DOHH2 (cell line): ENCODE measurements around the gene FHL1.

Experiments used
- EZH2phosphoT487 ChIP-seq: fragments of 200-600 bp; sonication (generic); IDR thresholded peaks from 2 replicates; pipeline ENCODE4 v1.6.1; 2017; ENCODE audit warnings: borderline replicate concordance, mild to moderate bottlenecking, antibody characterized with exemption, low read length, moderate library complexity, mixed read lengths
- TF ChIP-seq, protein P1 (sequence below): fragments of 200-600 bp; sonication (generic); IDR thresholded peaks from one replicate; pipeline ENCODE4 v1.5.1; 2014; ENCODE audit warnings: antibody characterized with exemption, mild to moderate bottlenecking, low read depth, low read length; ENCODE audit not compliant: poor library complexity, severe bottlenecking

GRCh38 chrX:136214551-136214950 lies 67.2 kb downstream of the FHL1 start:
- no peak for TF ChIP-seq EZH2phosphoT487
- TF ChIP-seq, protein P1, sequence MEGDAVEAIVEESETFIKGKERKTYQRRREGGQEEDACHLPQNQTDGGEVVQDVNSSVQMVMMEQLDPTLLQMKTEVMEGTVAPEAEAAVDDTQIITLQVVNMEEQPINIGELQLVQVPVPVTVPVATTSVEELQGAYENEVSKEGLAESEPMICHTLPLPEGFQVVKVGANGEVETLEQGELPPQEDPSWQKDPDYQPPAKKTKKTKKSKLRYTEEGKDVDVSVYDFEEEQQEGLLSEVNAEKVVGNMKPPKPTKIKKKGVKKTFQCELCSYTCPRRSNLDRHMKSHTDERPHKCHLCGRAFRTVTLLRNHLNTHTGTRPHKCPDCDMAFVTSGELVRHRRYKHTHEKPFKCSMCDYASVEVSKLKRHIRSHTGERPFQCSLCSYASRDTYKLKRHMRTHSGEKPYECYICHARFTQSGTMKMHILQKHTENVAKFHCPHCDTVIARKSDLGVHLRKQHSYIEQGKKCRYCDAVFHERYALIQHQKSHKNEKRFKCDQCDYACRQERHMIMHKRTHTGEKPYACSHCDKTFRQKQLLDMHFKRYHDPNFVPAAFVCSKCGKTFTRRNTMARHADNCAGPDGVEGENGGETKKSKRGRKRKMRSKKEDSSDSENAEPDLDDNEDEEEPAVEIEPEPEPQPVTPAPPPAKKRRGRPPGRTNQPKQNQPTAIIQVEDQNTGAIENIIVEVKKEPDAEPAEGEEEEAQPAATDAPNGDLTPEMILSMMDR: no peak
